Neural crest cell (in vitro differentiated cells): ENCODE results near the gene NUMBL. TPM values are rescaled to one million over a fixed set of nuclear protein-coding genes. Genes with fewer than 3 reads are reported as not detected.
"Not testable (repeated sequence)": the region's sequence is repeated elsewhere in the genome, so short reads cannot be mapped to it uniquely, and the experiment has no call there.

ENCODE experiments used
- DNase-seq: peaks from one replicate; pipeline ENCODE4 v3.0.0; 2021; ENCODE audit warnings: low read depth, mixed read lengths, low spot score
- H3K27ac Mint-ChIP-seq: one replicate; pipeline ENCODE4 v1.8.0; 2021; ENCODE audit warnings: mild to moderate bottlenecking, mixed read lengths; ENCODE audit not compliant: unreplicated experiment
- H3K27me3 Mint-ChIP-seq: 2 replicates; pipeline ENCODE4 v1.8.0; 2021; ENCODE audit warnings: low read depth, mild to moderate bottlenecking, mixed read lengths
- H3K36me3 Mint-ChIP-seq: 2 replicates; pipeline ENCODE4 v1.8.0; 2021; ENCODE audit warnings: low read depth, mild to moderate bottlenecking, mixed read lengths
- H3K4me1 Mint-ChIP-seq: 2 replicates; pipeline ENCODE4 v1.8.0; 2021; ENCODE audit warnings: mixed read lengths
- H3K4me3 Mint-ChIP-seq: one replicate; pipeline ENCODE4 v1.8.0; 2021; ENCODE audit warnings: mild to moderate bottlenecking, mixed read lengths
- H3K9me3 Mint-ChIP-seq: 2 replicates; pipeline ENCODE4 v1.8.0; 2021; ENCODE audit warnings: mixed read lengths
- total RNA-seq: library from RNA; stranded (reverse); gene quantifications from 2 replicates; pipeline ENCODE4 v1.2.1, GENCODE V29; 2021
- TF ChIP-seq, protein P1 (sequence below): fragments of 200-600 bp; sonication (generic); conservative IDR thresholded peaks from 2 replicates; pipeline ENCODE4 v1.5.0; 2021; ENCODE audit warnings: antibody characterized with exemption, mild to moderate bottlenecking

Gene NUMBL
- total RNA-seq, 1 donor from 2014 or later, result 26.8 TPM

DNA sequence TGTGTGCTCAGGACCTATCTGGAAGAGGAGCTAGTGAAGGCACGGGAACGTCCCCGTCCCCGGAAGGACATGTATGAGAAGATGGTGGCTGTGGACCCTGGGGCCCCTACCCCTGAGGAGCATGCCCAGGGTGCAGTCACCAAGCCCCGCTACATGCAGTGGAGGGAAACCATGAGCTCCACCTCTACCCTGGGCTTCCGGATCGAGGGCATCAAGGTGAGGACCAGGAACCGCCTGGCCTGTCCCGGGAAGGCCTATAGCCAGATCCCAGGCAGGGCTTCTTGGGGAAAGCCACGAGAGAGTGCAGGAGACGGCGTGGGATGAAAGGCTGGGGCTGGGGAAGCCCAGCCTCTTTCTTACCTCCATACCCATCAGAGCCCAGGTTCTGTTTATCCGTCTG, 42.7 kb upstream of the NUMBL start:
- DNase-seq, result no peak
- H3K27ac Mint-ChIP-seq, result peak overlapping the region; percentile 47
- peaks cover 11% of the 10 kb centered on the region for H3K36me3 Mint-ChIP-seq
- H3K9me3 Mint-ChIP-seq, result no peaks in the 10 kb centered on the region
- H3K27me3 Mint-ChIP-seq, result no peaks in the 10 kb centered on the region
- H3K4me1 Mint-ChIP-seq, result no peaks in the 10 kb centered on the region
- TF ChIP-seq, protein P1, sequence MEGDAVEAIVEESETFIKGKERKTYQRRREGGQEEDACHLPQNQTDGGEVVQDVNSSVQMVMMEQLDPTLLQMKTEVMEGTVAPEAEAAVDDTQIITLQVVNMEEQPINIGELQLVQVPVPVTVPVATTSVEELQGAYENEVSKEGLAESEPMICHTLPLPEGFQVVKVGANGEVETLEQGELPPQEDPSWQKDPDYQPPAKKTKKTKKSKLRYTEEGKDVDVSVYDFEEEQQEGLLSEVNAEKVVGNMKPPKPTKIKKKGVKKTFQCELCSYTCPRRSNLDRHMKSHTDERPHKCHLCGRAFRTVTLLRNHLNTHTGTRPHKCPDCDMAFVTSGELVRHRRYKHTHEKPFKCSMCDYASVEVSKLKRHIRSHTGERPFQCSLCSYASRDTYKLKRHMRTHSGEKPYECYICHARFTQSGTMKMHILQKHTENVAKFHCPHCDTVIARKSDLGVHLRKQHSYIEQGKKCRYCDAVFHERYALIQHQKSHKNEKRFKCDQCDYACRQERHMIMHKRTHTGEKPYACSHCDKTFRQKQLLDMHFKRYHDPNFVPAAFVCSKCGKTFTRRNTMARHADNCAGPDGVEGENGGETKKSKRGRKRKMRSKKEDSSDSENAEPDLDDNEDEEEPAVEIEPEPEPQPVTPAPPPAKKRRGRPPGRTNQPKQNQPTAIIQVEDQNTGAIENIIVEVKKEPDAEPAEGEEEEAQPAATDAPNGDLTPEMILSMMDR, result no peak
- no peak overlapping the region for H3K4me3 Mint-ChIP-seq

DNA sequence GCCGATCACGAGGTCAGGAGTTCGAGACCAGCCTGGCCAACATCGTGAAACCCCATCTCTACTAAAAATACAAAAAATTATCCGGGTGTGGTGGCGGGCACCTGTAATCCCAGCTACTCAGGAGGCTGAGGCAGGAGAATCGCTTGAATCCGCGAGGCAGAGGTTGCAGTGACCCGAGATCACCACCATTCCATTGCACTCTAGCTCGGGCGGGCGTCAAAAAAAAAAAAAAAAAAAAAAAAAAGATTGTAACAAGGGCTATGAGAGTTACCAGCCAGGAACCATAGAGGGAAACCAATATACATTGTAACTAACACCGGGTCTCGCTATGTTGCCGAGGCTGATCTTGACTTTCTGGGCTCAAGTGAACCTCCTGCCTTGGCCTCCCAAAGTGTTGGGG, 41.9 kb upstream of the NUMBL start:
- H3K4me1 Mint-ChIP-seq, H3K4me3 Mint-ChIP-seq: not testable (repeated sequence)

DNA sequence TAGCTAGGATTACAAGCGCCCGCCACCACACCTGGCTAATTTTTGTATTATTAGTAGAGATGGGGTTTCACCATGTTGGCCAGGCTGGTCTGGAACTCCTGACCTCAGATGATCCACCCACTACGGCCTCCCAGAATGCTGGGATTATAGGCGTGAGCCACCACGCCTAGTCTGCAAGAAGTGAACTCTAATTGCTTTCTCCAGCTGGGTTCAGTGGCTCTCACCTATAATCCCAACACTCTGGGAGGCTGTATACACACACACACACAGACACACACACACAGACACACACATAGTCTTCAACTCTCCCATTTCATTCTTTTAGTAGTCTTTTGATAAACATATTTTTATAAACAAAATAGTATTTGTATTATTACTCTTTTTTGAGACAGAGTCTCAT, 39.6 kb upstream of the NUMBL start:
- DNase-seq, H3K4me3 Mint-ChIP-seq, H3K27ac Mint-ChIP-seq, H3K9me3 Mint-ChIP-seq, H3K27me3 Mint-ChIP-seq, H3K36me3 Mint-ChIP-seq, H3K4me1 Mint-ChIP-seq: not testable (repeated sequence)

More for the DNA sequence above, 41.9 kb upstream of the NUMBL start:
- not testable (repeated sequence) for H3K27me3 Mint-ChIP-seq, H3K9me3 Mint-ChIP-seq, DNase-seq, H3K27ac Mint-ChIP-seq
- peaks cover 11% of the 10 kb centered on the region for H3K36me3 Mint-ChIP-seq

DNA sequence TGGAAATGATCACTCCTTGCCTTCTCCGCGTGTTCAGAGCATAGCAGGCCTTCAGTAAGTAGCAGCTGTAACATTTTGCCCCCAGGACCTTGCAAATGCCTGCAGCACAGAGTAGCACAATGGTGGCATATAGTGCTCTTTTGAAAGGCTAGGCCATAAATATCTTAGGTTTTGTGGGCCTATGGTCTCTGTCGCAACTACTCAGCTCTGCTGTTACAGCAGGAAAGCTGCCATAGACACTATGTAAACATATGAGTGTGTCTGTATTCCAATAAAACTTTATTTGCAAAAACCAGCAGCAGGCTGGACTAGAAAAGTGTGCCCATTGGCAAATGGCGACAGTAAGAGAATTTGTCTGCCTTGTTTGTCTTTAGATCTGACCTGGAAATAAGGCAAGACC, 35.8 kb upstream of the NUMBL start:
- H3K4me3 Mint-ChIP-seq, result peak overlapping the region; percentile 19
- H3K4me1 Mint-ChIP-seq, result peaks cover 7% of the 10 kb centered on the region
- DNase-seq, result no peak
- H3K36me3 Mint-ChIP-seq, result peaks cover 5% of the 10 kb centered on the region
- H3K27me3 Mint-ChIP-seq, result no peaks in the 10 kb centered on the region
- TF ChIP-seq, protein P1, result no peak
- H3K27ac Mint-ChIP-seq, result no peak overlapping the region
- no peaks in the 10 kb centered on the region for H3K9me3 Mint-ChIP-seq

DNA sequence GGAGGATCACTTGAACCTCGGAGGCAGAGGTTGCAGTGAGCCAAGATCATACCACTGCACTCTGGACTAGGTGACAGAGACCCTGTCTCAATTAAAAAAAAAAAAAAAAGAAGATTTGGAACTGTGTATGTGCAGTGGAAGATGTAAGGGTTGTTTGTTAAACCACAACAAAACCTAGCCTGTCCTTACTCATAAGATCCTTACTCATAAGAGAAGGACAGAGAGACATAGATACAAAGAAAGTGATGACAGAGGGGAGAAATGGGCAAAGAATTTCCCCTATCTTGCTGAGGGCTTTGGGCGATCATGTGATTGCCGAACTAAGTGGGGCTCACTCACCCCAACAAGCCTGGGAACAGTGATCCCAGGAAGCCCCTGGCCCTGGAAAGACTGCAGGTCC, 34.4 kb upstream of the NUMBL start:
- H3K9me3 Mint-ChIP-seq, result no peaks in the 10 kb centered on the region
- H3K4me1 Mint-ChIP-seq, result peaks cover 19% of the 10 kb centered on the region
- DNase-seq, result no peak
- TF ChIP-seq, protein P1, result no peak
- peaks cover 5% of the 10 kb centered on the region for H3K36me3 Mint-ChIP-seq
- H3K4me3 Mint-ChIP-seq, result no peak overlapping the region
- peak overlapping the region; percentile 35 for H3K27ac Mint-ChIP-seq
- H3K27me3 Mint-ChIP-seq, result no peaks in the 10 kb centered on the region

DNA sequence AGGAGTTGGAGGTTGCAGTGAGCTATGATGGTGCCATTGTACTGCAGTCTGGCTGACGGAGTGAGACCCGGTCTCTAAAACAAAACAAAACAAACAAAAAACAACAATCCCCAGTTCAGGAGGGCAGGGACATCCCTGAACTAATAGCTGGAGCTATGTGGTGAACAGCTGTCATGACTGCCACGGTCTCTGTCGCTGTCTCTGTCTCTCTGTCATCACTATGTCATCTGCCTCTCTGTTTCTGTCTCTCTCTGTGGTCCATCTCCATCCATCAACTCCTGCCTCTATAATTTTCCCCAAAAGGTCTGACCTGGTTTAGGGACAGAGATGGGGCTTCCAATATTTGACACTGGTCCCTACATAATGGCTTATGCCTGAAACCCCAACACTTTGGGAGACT, 33.9 kb upstream of the NUMBL start:
- DNase-seq, result no peak
- no peak overlapping the region for H3K4me3 Mint-ChIP-seq
- TF ChIP-seq, protein P1, result no peak
- no peak overlapping the region for H3K27ac Mint-ChIP-seq
- no peaks in the 10 kb centered on the region for H3K9me3 Mint-ChIP-seq
- peaks cover 5% of the 10 kb centered on the region for H3K36me3 Mint-ChIP-seq
- no peaks in the 10 kb centered on the region for H3K27me3 Mint-ChIP-seq
- H3K4me1 Mint-ChIP-seq, result peaks cover 25% of the 10 kb centered on the region
